ENCODE measurements around the gene LRP1B.

LRP1B gene

DNA sequence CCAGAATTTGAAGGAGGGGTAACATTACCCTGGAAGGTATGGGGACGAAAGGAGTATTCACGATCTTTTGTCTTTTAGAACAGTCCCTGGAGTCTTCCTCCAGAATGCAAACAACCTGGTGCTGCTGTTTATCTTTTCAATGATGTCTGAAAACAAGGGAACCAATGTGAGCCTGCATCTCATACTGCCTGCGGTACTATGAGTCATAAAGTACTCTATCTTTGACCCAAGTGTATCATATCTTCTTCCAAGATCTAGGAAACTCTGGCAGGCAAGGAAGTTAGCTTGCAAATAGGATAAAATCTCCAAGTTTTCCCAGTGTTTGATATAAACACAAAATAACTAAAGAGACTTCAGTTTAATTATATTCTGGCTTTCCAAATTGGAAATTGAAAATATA is 968.5 kb downstream of the LRP1B start:
- TF ChIP-seq TAF1 (IDR thresholded peaks at IDR 0.05; ENCODE audit: borderline replicate concordance, insufficient read depth, low read length) (no peak), REST (IDR thresholded peaks at IDR 0.05; ENCODE audit: insufficient read depth in 1 of 2, low read depth in 2 of 2, low read length in 2 of 2) (no peak), SIN3A (IDR thresholded peaks at IDR 0.05; ENCODE audit: borderline replicate concordance, insufficient read depth, low read length) (no peak), FOXP2 (optimal IDR thresholded peaks at IDR 0.05; ENCODE audit: borderline replicate concordance, extremely low read depth, extremely low read length, insufficient read depth) (no peak), POLR2AphosphoS5 (IDR thresholded peaks at IDR 0.05; ENCODE audit: low read depth, low read length) (no peak)

DNA sequence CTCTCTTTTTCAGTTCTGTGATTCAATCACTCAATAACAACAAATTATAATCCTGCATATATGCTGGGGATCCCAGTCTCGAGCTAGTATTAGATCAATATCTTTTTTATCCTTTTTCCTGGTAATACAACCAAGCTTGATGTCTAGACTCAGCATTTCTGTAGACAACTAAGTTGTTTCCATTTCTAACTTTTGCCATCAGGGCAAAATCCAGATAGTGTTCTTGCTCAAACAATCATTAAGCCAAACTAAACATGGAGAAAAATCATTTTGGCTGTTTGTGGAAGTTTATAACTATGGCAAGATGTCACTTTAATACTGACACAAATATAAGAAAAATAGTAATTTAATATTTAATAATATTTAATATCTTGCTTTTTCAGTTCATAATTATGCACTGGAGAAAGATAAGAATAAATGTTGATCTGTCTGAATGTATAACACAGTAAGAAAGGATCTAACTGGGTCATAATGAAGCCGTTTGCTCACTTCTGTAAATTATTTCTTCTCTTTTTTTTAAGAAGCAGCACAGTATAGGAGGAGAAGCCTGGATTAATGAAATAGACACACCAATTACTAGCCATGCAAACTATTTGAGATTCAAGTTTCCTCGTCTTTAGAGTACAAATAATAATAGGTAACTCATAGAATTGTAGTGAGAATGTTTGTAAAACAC is 979.1 kb downstream of the LRP1B start:
- TF ChIP-seq TAF1 (IDR thresholded peaks at IDR 0.05; ENCODE audit: borderline replicate concordance, insufficient read depth, low read length) (no peak), REST (IDR thresholded peaks at IDR 0.05; ENCODE audit: insufficient read depth in 1 of 2, low read depth in 2 of 2, low read length in 2 of 2) (no peak), POLR2AphosphoS5 (IDR thresholded peaks at IDR 0.05; ENCODE audit: low read depth, low read length) (no peak), FOXP2 (optimal IDR thresholded peaks at IDR 0.05; ENCODE audit: borderline replicate concordance, extremely low read depth, extremely low read length, insufficient read depth) (no peak), SIN3A (IDR thresholded peaks at IDR 0.05; ENCODE audit: borderline replicate concordance, insufficient read depth, low read length) (no peak)

- TF ChIP-seq FOXP2 (optimal IDR thresholded peaks at IDR 0.05; ENCODE audit: borderline replicate concordance, extremely low read depth, extremely low read length, insufficient read depth), result no peak
- no peak for TF ChIP-seq TAF1 (IDR thresholded peaks at IDR 0.05; ENCODE audit: borderline replicate concordance, insufficient read depth, low read length)
- TF ChIP-seq SIN3A (IDR thresholded peaks at IDR 0.05; ENCODE audit: borderline replicate concordance, insufficient read depth, low read length), result no peak
- TF ChIP-seq REST (IDR thresholded peaks at IDR 0.05; ENCODE audit: insufficient read depth in 1 of 2, low read depth in 2 of 2, low read length in 2 of 2), result no peak
- TF ChIP-seq POLR2AphosphoS5 (IDR thresholded peaks at IDR 0.05; ENCODE audit: low read depth, low read length), result no peak
These were observed 988.8 kb downstream of the LRP1B start for GRCh38 chr2:141142025-141142424.

DNA sequence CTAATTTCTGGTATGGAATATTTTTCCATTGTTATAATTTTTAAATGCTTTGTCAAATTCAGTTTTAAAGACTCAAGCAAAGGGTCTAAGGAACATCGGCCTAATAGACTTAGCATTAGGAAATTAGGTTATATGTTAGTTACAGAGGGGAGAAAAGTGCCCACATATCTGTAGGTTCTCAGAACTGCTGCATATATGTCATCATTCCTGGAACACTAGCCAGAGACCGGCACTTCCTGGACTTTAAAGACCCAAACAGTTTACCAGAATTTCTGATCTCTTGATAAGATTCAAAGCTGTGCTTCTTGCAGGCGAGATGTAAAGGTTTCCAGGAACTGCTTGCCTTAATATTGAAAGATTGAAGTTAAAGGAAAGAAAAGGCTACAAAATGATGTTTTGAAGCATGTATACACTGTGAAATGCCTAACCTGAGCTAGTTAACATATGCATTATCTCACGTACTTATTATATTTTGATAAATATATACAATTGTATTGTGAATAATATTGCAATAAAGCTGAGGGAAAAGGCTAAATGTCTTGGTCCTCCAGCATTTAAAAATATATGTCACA is 993.6 kb downstream of the LRP1B start:
- TF ChIP-seq REST (IDR thresholded peaks at IDR 0.05; ENCODE audit: insufficient read depth in 1 of 2, low read depth in 2 of 2, low read length in 2 of 2) (no peak), TAF1 (IDR thresholded peaks at IDR 0.05; ENCODE audit: borderline replicate concordance, insufficient read depth, low read length) (no peak)

All from PFSK-1 (cell line).